ENCODE measurements around the gene FIBIN.
"Not testable (repeated sequence)": the region's sequence is repeated elsewhere in the genome, so short reads cannot be mapped to it uniquely, and the experiment has no call there.

The FIBIN gene

GRCh38 chr11:26983645-26984044 lies 10.3 kb upstream of the FIBIN start:
- DNase-seq = no peak

- no peak for DNase-seq
These were observed 8.4 kb upstream of the FIBIN start for GRCh38 chr11:26985470-26985869.

DNA sequence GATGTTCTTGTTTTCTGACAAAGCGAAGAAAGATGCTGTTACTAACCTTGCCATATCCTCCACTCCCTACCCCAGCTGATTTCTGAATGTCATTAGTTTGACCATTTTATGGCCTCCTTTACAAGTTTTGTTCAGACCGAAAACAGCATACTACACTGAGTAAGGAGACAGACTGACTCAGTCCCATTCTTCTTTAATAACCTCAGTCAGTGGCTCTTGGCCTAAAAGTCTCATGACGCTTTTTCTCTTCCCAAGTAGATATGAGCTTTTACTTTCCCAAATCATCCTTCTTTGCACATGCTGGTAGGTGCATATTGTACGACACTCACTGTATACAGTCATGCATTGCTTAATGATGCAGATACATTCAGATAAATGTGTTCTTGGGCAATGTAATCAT lies 8.0 kb upstream of the FIBIN start:
- no peak for DNase-seq

- no peak for DNase-seq
These were observed 6.6 kb upstream of the FIBIN start for GRCh38 chr11:26987272-26987671.

DNA sequence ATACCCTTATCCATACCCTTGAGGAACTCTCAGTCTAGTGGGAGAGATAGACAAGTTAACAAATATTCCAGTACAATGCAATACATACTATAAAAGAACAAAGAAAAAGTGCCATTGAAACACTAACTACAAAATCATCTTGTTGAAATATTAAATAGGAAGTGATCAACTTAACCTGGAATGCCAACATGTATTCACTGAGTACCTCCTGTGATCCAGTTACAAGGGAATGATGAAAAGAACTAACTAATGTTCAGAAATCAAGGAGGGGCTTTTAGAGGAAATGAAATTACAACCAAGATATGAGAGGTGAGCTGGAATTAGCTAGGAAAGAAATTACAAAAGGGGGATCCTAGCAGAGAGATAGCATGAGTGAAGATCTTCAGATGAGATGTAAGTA lies 6.2 kb upstream of the FIBIN start:
- DNase-seq = no peak

DNA sequence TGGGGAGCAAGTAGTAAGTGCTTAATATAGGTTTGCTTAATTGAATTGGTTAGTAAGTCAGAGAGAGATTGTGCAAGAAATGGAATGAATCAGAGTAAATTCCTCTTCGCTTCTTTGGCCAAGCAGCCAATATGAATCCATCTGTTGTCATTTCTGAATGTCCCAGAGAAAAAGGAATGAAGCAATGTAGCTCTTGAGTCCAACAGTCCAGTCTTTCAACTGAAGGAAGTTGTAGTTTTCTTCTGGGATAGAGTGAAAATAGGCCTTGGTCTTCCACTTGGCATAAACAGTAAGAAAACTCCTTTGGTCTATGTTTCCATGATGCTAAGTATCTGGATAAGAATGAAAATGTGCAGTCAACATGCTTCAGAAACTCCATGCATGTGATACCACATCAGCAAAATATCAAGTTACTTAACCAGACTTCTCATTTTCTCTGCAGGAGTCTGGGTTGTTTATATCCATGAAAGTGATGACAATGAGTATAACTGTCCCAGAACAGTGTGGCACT lies 1.8 kb upstream of the FIBIN start:
- DNase-seq = no peak

- no peak for DNase-seq
These were observed 751 bp downstream of the FIBIN start for GRCh38 chr11:26994631-26995095.

DNA sequence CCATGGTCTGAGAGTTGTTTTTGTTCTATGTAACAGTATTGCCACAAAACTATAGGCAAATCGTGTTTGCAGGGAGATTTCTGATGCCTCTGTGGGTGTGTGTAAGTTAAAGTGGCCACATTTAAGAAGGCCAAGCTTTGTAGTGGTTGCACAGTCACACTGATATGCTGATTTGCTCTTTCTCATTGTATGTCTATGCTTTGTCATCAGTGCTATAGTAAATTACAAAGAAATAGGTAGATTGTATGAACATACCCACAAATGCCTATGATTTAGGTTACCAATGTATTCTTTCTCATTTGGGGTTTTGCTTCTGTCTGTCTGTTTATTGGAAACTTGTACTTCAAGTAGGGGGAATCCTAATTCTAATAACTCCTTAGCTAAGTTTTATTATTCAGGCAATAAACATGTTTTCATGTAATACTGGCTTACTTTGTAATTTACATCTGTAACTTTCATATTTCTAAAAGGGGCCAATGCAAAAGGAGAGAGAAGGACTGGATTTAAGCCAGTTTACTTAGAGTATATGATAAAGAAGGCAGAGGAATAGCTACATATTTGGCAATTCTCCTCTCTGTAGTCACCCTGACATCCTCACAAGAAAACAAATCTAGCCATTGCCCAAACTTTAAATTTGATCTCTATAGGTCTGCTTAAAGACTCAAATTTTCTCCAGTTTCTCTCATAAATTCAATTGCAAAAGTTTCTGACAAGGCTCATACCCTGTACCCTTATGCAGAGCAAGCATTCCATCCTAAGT lies 2.0 kb downstream of the FIBIN start:
- DNase-seq = no peak

- DNase-seq = no peak
These were observed 3.5 kb downstream of the FIBIN start for GRCh38 chr11:26997378-26997777.

- DNase-seq = not testable (repeated sequence)
These were observed 7.3 kb downstream of the FIBIN start for GRCh38 chr11:27001136-27001730.

DNA sequence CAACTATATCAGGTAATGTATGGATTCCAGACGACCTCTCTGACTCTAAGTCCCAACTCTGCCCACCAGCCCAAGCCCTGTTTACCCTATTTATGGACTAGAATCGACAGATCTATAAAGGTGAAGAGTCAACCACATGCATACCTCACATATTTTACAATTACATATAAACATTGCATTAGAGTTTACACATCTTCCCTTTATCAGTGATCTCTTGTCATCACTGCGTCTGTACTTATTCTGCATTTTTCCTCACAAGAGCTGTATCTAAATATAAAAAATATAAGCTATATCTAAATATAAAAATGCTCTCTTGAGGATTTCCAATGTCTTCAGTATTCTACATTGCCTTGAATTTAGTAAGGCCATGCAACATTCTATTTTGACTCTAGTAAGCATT lies 8.5 kb downstream of the FIBIN start:
- DNase-seq = no peak

DNA sequence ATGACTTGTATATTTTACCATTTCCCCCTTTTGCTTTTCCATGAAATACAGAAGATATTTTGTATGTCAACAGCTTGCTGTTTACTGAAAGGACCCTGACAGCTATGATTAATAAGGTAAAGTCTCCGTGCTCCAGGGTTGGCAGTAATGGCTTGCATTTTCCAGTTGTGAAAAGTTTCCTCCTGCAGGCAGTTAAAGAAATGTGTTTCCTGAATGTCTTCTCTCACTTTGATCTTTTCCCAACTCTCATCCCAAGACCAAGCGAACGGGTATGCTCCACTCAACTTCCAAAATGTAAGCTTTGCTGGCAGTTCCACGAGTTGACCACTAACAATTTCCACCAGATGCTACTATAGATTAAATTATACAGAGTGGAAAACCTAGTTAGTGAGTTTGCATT lies 8.9 kb downstream of the FIBIN start:
- DNase-seq = no peak

- no peak for DNase-seq
These were observed 10.2 kb downstream of the FIBIN start for GRCh38 chr11:27004103-27004502.

- DNase-seq = no peak
These were observed 15.1 kb downstream of the FIBIN start for GRCh38 chr11:27008811-27009535.

DNA sequence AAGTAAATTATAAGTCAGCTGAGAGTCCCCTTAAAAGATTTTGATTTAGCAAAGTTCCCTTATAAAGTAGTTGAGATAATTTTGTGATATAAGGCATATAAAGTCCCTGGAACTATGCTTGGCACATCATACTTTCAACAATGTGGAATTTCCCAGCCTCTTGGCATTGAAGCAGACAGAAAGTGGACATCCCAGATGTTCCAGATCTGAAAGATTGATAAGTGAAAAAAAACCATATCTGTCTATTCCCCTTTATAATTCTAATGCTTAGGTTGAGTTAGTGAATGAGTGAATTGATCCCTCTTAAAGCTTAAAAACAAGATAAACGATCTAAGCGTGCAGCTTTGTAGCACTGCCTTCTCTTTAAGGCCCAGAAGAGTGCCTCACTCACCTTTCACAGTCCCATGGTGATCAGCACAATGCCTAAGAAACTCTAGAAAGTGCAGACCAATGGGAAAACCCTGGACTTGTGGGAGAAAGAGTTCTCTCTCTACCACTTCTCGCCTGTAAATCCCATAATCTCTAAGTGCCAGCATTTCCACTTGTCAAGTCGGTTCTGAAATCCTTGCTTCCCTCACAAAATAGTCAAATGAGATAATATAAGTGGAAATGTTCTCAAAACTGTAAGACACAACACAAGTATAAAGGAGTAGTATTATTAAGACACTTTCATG lies 17.8 kb downstream of the FIBIN start:
- DNase-seq = no peak

GRCh38 chr11:27012234-27012921 lies 18.5 kb downstream of the FIBIN start:
- DNase-seq = no peak

DNA sequence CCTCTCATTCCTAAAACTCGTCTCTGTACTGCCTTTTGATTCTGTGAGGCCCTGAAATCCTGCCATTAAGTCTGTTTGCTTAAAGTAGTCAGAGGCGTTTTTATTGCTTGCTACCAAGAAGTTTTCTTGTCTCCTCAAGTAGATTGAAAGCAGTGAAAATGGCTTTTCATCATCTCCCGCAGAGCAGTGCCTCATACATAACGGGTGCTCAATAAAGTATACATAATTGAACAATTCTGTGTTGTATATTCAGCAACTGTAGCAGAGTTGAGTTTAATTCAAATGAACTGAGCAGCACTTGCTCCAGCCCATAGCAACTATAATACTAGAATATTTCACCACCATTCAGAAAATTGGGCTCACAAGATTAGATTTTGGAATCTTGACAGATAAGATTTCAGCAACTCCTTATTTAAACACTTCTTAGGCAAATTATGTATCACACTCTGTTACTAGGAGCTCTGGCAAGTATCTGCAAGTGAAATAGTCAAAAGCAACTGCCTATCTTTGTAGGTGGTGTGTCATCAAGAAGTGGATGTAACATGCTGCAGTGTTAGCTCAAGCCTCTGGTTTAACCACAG lies 20.0 kb downstream of the FIBIN start:
- DNase-seq = no peak

DNA sequence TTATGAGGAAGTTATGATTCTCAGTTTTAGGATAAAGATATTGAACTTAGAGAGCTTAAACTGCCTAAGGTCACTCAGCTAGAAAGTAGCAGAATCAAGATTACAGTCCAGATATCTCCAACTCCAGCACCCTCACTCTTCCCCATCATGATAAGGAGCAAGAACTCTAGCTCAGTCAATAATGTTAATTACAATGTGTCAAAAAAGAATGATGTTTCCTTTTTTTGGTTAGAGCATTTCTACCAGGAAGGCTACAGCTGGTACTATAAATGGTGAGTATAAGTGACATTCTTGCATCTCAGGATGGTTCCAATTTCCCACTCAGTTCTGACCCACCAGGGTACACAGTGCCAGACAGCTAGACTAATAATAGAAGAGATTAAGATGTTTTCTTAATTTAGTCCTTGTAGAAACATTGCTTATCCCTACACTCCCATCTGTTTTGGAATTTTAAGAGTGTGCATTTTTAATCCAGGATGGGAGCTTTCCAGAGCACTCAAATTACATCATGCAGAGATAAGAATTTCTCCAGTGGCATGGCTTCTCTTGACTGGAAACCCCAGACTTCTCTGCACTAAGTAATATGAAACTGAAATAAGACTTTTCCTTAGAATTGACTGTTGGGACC lies 25.1 kb downstream of the FIBIN start:
- no peak for DNase-seq

DNA sequence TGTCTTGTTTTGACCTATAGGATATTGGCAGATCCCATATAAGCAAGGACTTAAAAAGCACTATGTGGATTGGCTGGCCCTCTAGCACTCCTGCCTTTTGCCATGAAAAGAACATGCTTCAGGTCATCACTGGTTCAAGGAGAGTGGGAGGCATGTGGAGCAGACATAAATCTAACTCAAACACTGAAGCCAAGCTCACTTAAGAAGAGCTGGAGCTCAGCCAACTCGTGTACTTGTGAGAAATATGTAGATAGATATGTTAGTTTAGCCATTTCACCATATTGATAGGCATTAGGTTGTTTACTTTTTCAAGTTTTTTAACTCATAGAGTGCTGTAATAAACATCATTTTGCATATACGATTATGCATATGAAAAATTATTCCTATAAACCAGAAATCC lies 26.8 kb downstream of the FIBIN start:
- DNase-seq = no peak

GRCh38 chr11:27022659-27023251 lies 28.8 kb downstream of the FIBIN start:
- DNase-seq = no peak

GRCh38 chr11:27024865-27025264 lies 31.0 kb downstream of the FIBIN start:
- DNase-seq = no peak

Measured in stimulated activated CD4-positive, alpha-beta T cell treated with anti-CD3 and anti-CD28 coated beads, Interleukin-4, amount 100 ng/mL, for 4 hours (primary cell).